GM12878 (cell line): Measurements from ENCODE around the gene FGF12. TPM values are rescaled to one million over a fixed set of nuclear protein-coding genes. Genes with fewer than 3 reads are reported as not detected.

Experiments
- ATAC-seq: fragments of 200-7000 bp; cut with Tn5 transposase; 3 replicates; pipeline ENCODE4 v1.9.1; 2020; ENCODE audit warnings: mild to moderate bottlenecking, moderate library complexity
- BruUV-seq: library from RNA; stranded (reverse); fragments of 400-500 nt; replicated peaks from 2 replicates; lab custom pipeline; 2021; lab: Mats Ljungman, UMichigan
- CTCF ChIA-PET: fragments of 300-600 bp; sonication (Branson Sonifier 250); formaldehyde crosslinking; extraction: SDS; loops from one replicate; lab custom pipeline; 2021; ENCODE audit warnings: inconsistent platforms; lab: Yijun Ruan, JAX
- POLR2A ChIA-PET: fragments of 350-600 bp; formaldehyde crosslinking; extraction: SDS; loops from one replicate; lab custom pipeline; 2021; ENCODE audit warnings: inconsistent platforms; lab: Charles Lee
- RAD21 ChIA-PET: fragments of 300-600 bp; sonication (Branson Sonifier 250); formaldehyde crosslinking; loops from one replicate; lab custom pipeline; 2023; ENCODE audit warnings: antibody characterized with exemption; ENCODE audit not compliant: unreplicated experiment; lab: Charles Lee
- SMC1A ChIA-PET: fragments of 300-600 bp; sonication (Branson Sonifier 250); formaldehyde crosslinking; loops from one replicate; lab custom pipeline; 2023; ENCODE audit not compliant: unreplicated experiment, uncharacterized antibody; lab: Charles Lee
- DNase-seq: peaks from one replicate; pipeline ENCODE4 v3.0.0-alpha.2; 2011; ENCODE audit warnings: low read depth, low spot score
- FAIRE-seq: peaks from 3 replicates; lab custom pipeline; 2011; peaks lifted over from hg19 to GRCh38; lab: Jason Lieb, UNC
- H2AFZ ChIP-seq: 2 replicates; pipeline ENCODE4 v1.6.0; 2011; ENCODE audit warnings: low read depth, low read length, control low read depth; ENCODE audit not compliant: control insufficient read depth
- H3K27ac ChIP-seq: 2 replicates; pipeline ENCODE4 v1.5.1; 2011; ENCODE audit warnings: control low read depth; ENCODE audit not compliant: control insufficient read depth, insufficient read depth
- H3K27me3 ChIP-seq, 2 experiments: replicated peaks in 1 of 2; 2 replicates each; pipeline versions ENCODE4 v1.6.0 to v1.6.1; 2011; ENCODE audit warnings: low read length in 1 of 2; ENCODE audit not compliant: control insufficient read depth in 2 of 2, insufficient read depth in 2 of 2
- H3K36me3 ChIP-seq, 2 experiments: 2 replicates each; pipeline ENCODE4 v1.5.1; 2011; ENCODE audit warnings: low read length in 1 of 2; ENCODE audit not compliant: control insufficient read depth in 2 of 2, insufficient read depth in 2 of 2
- H3K4me1 ChIP-seq: 2 replicates; pipeline ENCODE4 v1.6.1; 2011; ENCODE audit warnings: mild to moderate bottlenecking, low read length, moderate library complexity, mixed read lengths; ENCODE audit not compliant: control insufficient read depth, insufficient read depth
- H3K4me2 ChIP-seq: 2 replicates; pipeline ENCODE4 v1.6.0; 2011; ENCODE audit warnings: control low read depth; ENCODE audit not compliant: control insufficient read depth, insufficient read depth
- H3K4me3 ChIP-seq: fragments of 200-600 bp; sonication (generic); 2 replicates; pipeline ENCODE4 v1.5.1; 2016
- H3K79me2 ChIP-seq: 2 replicates; pipeline ENCODE4 v1.6.0; 2011; ENCODE audit warnings: low read length; ENCODE audit not compliant: control insufficient read depth, insufficient read depth
- H3K9ac ChIP-seq: 2 replicates; pipeline ENCODE4 v1.8.0; 2011; ENCODE audit warnings: low read length, control low read depth, mixed read lengths; ENCODE audit not compliant: control insufficient read depth, insufficient read depth
- H3K9me3 ChIP-seq: replicated peaks from 3 replicates; pipeline ENCODE4 v1.5.1; 2011; ENCODE audit warnings: mild to moderate bottlenecking, low read length; ENCODE audit not compliant: control insufficient read depth, insufficient read depth
- H4K20me1 ChIP-seq: 2 replicates; pipeline ENCODE4 v1.6.0; 2011; ENCODE audit not compliant: control insufficient read depth, insufficient read depth
- EED ChIP-seq: sonication (generic); IDR thresholded peaks from 2 replicates; pipeline ENCODE4 v1.6.1; 2016; ENCODE audit warnings: antibody characterized with exemption, low read depth
- MTA2 ChIP-seq: fragments of 450-650 bp; IDR thresholded peaks from 2 replicates; pipeline ENCODE4 v1.6.1; 2016; ENCODE audit warnings: low read depth, mild to moderate bottlenecking, moderate library complexity
- MYC ChIP-seq: IDR thresholded peaks from 2 replicates; pipeline ENCODE4 v1.6.1; 2011; ENCODE audit warnings: mild to moderate bottlenecking, low read length, moderate library complexity, inconsistent platforms; ENCODE audit not compliant: insufficient read depth, insufficient replicate concordance, insufficient read length, severe bottlenecking
- NFXL1 ChIP-seq: fragments of 450-650 bp; IDR thresholded peaks from 2 replicates; pipeline ENCODE4 v1.6.1; 2017; ENCODE audit warnings: antibody characterized with exemption, mild to moderate bottlenecking, borderline replicate concordance
- NR2C2 ChIP-seq: IDR thresholded peaks from 2 replicates; pipeline ENCODE4 v1.6.1; 2011; ENCODE audit warnings: borderline replicate concordance, low read depth; ENCODE audit not compliant: control insufficient read depth, insufficient read length
- PAX8 ChIP-seq: fragments of 450-650 bp; IDR thresholded peaks from 2 replicates; pipeline ENCODE4 v1.6.1; 2017; ENCODE audit warnings: mild to moderate bottlenecking, moderate library complexity
- POLR2AphosphoS2 ChIP-seq: IDR thresholded peaks from 2 replicates; pipeline ENCODE4 v1.6.1; 2011; ENCODE audit warnings: low read depth, mild to moderate bottlenecking, low read length, improper control_type of control experiment, moderate library complexity
- SP1 ChIP-seq: IDR thresholded peaks from one replicate; pipeline ENCODE4 v1.6.1; 2011; ENCODE audit warnings: low read depth, low read length
- ZBED1 ChIP-seq: IDR thresholded peaks from 2 replicates; pipeline ENCODE4 v1.6.1; 2016; ENCODE audit warnings: borderline replicate concordance
- ZZZ3 ChIP-seq: IDR thresholded peaks from 2 replicates; pipeline ENCODE4 v1.6.1; 2011; ENCODE audit warnings: low read depth; ENCODE audit not compliant: control insufficient read depth, insufficient read length
- WGBS: methylation state at CpG from one replicate; pipeline ENCODE4 v1.1.6; 2016; ENCODE audit warnings: low lambda C conversion rate; ENCODE audit not compliant: insufficient replicate concordance, insufficient coverage; ENCODE audit errors: missing lambda C conversion rate; 5-methylcytosine and 5-hydroxymethylcytosine counted together
- in situ Hi-C: fragments of 300-500 bp; cut with MboI; formaldehyde crosslinking; loops from 9 replicates; pipeline ENCODE4 v1.14.3; 2018; ENCODE audit warnings: mixed read lengths
- intact Hi-C: fragments of 100-400 bp; cut with micrococcal nuclease; formaldehyde crosslinking; loops from one replicate; pipeline ENCODE4 v1.14.2; 2022; ENCODE audit not compliant: unreplicated experiment
- polyA plus RNA-seq, 11 experiments: library from polyadenylated mRNA; depleted of rRNA in 4 of 11; unstranded in 6 of 11; stranded (reverse) in 5 of 11; fragments of >200 nt; fragmentation: Nextera tagmentation in 4 of 11; fragmentation: Illumina TruSeq in 1 of 11; extraction: Ambion mirVana in 4 of 11; extraction: Trizol in 1 of 11; gene quantifications; 1 replicate in 1 of 11; 2 replicates in 10 of 11; pipeline versions ENCODE4 v1.2.1 to v1.2.3, GENCODE V29; 2011 to 2016; ENCODE audit warnings: inconsistent platforms in 2 of 11, missing spikeins in 2 of 11, low read depth in 1 of 11
- total RNA-seq, 4 experiments: library from RNA; depleted of rRNA in 3 of 4; stranded (reverse); fragments of >200 nt in 3 of 4; fragmentation: Illumina TruSeq in 1 of 4; extraction: Trizol in 1 of 4; gene quantifications; 2 replicates each; pipeline versions ENCODE4 v1.2.1 to v1.2.3, GENCODE V29; 2013 to 2021
- TF ChIP-seq, protein P1 (sequence below): fragments of 450-650 bp; IDR thresholded peaks from 2 replicates; pipeline ENCODE4 v1.6.1; 2017; ENCODE audit warnings: borderline replicate concordance
- TF ChIP-seq, protein P2 (sequence below): fragments of 450-650 bp; IDR thresholded peaks from 2 replicates; pipeline ENCODE4 v1.6.1; 2017; ENCODE audit warnings: antibody characterized with exemption, mild to moderate bottlenecking, moderate library complexity

FGF12 gene
- total and polyA plus RNA-seq, 10 of the 15 experiments (the other 5 are each of a cell fraction or from before 2014, with no cell fraction given) = 0.03 to 0.43 (median 0.13) TPM; not detected in 7

DNA sequence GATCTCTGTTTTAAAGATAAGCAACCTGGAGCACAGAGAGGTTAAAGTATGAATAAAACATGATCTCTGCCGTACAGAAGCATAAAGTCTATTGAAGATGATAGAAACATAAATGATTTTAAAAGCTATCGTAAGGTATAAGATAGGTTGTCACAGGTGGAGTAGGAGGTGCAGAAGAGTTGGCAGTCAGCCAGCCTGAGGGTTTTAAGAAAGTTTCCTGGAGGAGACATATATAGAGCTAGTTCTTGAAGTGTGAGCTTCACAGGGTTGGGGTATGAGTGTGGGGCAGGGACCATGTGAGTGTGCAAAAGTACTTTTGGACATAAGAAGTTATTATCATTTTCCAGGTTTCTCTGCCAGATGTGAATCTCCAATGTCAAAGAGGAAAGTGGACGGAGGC, 3.9 kb upstream of the FGF12 start:
- 30% methylated on average over 3 of the region's 3 CpGs for WGBS
- no peaks in the 10 kb centered on the region for H3K4me1 ChIP-seq
- no TSS peak for BruUV-seq
- ChIA-PET RAD21 (no interaction called here), SMC1A (no interaction called here), CTCF (no interaction called here), POLR2A (no interaction called here)
- in situ Hi-C loops (no loop called here), intact Hi-C loops (no loop called here)
- no peaks in the 10 kb centered on the region for H3K36me3 ChIP-seq
- no peaks in the 10 kb centered on the region for H3K79me2 ChIP-seq
- H4K20me1 ChIP-seq = no peaks in the 10 kb centered on the region
- no peak for ATAC-seq
- H3K4me3 ChIP-seq = no peak overlapping the region
- H3K4me2 ChIP-seq = no peak overlapping the region
- no peak overlapping the region for H3K27ac ChIP-seq
- DNase-seq = no peak
- TF ChIP-seq EED (no peak), POLR2AphosphoS2 (no peak), ZZZ3 (no peak), PAX8 (no peak)
- TF ChIP-seq, protein P1, sequence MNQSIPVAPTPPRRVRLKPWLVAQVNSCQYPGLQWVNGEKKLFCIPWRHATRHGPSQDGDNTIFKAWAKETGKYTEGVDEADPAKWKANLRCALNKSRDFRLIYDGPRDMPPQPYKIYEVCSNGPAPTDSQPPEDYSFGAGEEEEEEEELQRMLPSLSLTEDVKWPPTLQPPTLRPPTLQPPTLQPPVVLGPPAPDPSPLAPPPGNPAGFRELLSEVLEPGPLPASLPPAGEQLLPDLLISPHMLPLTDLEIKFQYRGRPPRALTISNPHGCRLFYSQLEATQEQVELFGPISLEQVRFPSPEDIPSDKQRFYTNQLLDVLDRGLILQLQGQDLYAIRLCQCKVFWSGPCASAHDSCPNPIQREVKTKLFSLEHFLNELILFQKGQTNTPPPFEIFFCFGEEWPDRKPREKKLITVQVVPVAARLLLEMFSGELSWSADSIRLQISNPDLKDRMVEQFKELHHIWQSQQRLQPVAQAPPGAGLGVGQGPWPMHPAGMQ = no peak
- no peak overlapping the region for H3K9ac ChIP-seq
- H3K27me3 ChIP-seq = peaks cover 0 to 2% of the 10 kb centered on the region in 2 experiments; a peak in 1 of 4 replicates
- no peaks in the 10 kb centered on the region for H3K9me3 ChIP-seq
- FAIRE-seq = no peak
- H2AFZ ChIP-seq = no peak overlapping the region

DNA sequence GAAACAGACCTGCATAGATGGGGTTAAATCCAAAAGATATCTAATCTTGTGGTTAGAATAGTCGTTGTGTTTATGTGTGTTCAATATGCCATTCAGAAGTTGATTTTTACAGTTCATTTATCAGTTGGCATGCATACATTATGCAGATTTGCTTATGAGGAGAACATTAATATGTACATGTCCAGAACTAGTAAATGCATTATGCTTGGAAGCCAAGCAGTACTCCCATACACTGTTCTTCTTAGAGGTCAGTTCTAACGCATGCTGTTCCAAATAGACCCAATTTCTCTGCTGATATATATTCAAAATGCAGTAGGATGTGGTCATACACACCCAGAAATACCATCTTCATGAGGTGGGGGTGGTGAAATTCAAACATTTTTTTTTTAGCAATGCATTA, 956 bp downstream of the FGF12 start:
- 0 out of 4 replicates have a peak, but pooled peaks cover 0 to 2% of the 10 kb centered on the region in 2 experiments for H3K27me3 ChIP-seq
- RAD21 ChIA-PET = no interaction called here
- in situ Hi-C loops = no loop called here
- TF ChIP-seq NFXL1 = no peak
- TF ChIP-seq, protein P2, sequence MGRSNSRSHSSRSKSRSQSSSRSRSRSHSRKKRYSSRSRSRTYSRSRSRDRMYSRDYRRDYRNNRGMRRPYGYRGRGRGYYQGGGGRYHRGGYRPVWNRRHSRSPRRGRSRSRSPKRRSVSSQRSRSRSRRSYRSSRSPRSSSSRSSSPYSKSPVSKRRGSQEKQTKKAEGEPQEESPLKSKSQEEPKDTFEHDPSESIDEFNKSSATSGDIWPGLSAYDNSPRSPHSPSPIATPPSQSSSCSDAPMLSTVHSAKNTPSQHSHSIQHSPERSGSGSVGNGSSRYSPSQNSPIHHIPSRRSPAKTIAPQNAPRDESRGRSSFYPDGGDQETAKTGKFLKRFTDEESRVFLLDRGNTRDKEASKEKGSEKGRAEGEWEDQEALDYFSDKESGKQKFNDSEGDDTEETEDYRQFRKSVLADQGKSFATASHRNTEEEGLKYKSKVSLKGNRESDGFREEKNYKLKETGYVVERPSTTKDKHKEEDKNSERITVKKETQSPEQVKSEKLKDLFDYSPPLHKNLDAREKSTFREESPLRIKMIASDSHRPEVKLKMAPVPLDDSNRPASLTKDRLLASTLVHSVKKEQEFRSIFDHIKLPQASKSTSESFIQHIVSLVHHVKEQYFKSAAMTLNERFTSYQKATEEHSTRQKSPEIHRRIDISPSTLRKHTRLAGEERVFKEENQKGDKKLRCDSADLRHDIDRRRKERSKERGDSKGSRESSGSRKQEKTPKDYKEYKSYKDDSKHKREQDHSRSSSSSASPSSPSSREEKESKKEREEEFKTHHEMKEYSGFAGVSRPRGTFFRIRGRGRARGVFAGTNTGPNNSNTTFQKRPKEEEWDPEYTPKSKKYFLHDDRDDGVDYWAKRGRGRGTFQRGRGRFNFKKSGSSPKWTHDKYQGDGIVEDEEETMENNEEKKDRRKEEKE = no peak
- TF ChIP-seq SP1 = no peak
- no peak for TF ChIP-seq MYC
- TF ChIP-seq ZBED1 = no peak
- no peak for TF ChIP-seq MTA2
- TF ChIP-seq NR2C2 = no peak

More for the DNA sequence above, 956 bp downstream of the FGF12 start:
- H4K20me1 ChIP-seq = no peaks in the 10 kb centered on the region
- H3K36me3 ChIP-seq = no peaks in the 10 kb centered on the region
- no peak overlapping the region for H2AFZ ChIP-seq
- no peak overlapping the region for H3K4me3 ChIP-seq
- no peaks in the 10 kb centered on the region for H3K79me2 ChIP-seq
- POLR2A ChIA-PET = no interaction called here
- SMC1A ChIA-PET = no interaction called here
- intact Hi-C loops = no loop called here
- ATAC-seq = no peak
- no peak overlapping the region for H3K27ac ChIP-seq
- CTCF ChIA-PET = no interaction called here
- no TSS peak for BruUV-seq
- no peak overlapping the region for H3K9ac ChIP-seq
- no peaks in the 10 kb centered on the region for H3K9me3 ChIP-seq
- no peaks in the 10 kb centered on the region for H3K4me1 ChIP-seq
- H3K4me2 ChIP-seq = no peak overlapping the region
- WGBS = 2% methylated on average over 2 of the region's 2 CpGs
- FAIRE-seq = no peak
- DNase-seq = no peak
